Activated naive CD4-positive, alpha-beta T cell treated with anti-CD3 and anti-CD28 coated beads for 36 hours (primary cell): ENCODE measurements around the gene LIMCH1. TPM values are rescaled to one million over a fixed set of nuclear protein-coding genes. Genes with fewer than 3 reads are reported as not detected.

Experiments
- CTCF ChIA-PET: fragments of 350-600 bp; sonication (Branson Sonifier 250); formaldehyde crosslinking; loops from one replicate; lab custom pipeline; 2021; ENCODE audit warnings: antibody characterized with exemption; lab: Charles Lee
- DNase-seq: peaks from one replicate; pipeline ENCODE4 v3.0.0-alpha.2; 2020
- H3K27ac Mint-ChIP-seq: one replicate; pipeline ENCODE4 v1.8.0; 2021; ENCODE audit warnings: mild to moderate bottlenecking, mixed read lengths
- H3K27me3 Mint-ChIP-seq: one replicate; pipeline ENCODE4 v1.8.0; 2021; ENCODE audit warnings: low read depth, mixed read lengths
- H3K36me3 Mint-ChIP-seq: one replicate; pipeline ENCODE4 v1.8.0; 2021; ENCODE audit warnings: low read depth, mixed read lengths
- H3K4me1 Mint-ChIP-seq: one replicate; pipeline ENCODE4 v1.8.0; 2021; ENCODE audit warnings: low read depth, mixed read lengths
- H3K4me3 Mint-ChIP-seq: one replicate; pipeline ENCODE4 v1.8.0; 2021; ENCODE audit warnings: mild to moderate bottlenecking, moderate library complexity, mixed read lengths
- H3K9me3 Mint-ChIP-seq: one replicate; pipeline ENCODE4 v1.8.0; 2021; ENCODE audit warnings: mixed read lengths
- intact Hi-C: fragments of 100-400 bp; cut with micrococcal nuclease; formaldehyde crosslinking; loops from one replicate; pipeline ENCODE4 v1.15.1; 2023
- total RNA-seq, 2 experiments: library from RNA; stranded (reverse); gene quantifications; one replicate each; pipeline ENCODE4 v1.2.3, GENCODE V29; 2021

LIMCH1 gene
- total RNA-seq, 2 experiments from 2014 or later = not detected

GRCh38 chr4:41602113-41602512 lies 64.2 kb downstream of the LIMCH1 start:
- Mint-ChIP-seq H3K9me3 (no peaks in the 10 kb centered on the region), H3K4me1 (no peaks in the 10 kb centered on the region), H3K36me3 (no peaks in the 10 kb centered on the region), H3K27ac (no peak overlapping the region), H3K4me3 (no peak overlapping the region), H3K27me3 (no peaks in the 10 kb centered on the region)
- intact Hi-C loops = no loop called here
- DNase-seq = no peak
- CTCF ChIA-PET = no interaction called here

- intact Hi-C loops = no loop called here
- Mint-ChIP-seq H3K9me3 (no peaks in the 10 kb centered on the region), H3K27ac (no peak overlapping the region), H3K4me3 (no peak overlapping the region), H3K27me3 (no peaks in the 10 kb centered on the region), H3K36me3 (no peaks in the 10 kb centered on the region), H3K4me1 (no peaks in the 10 kb centered on the region)
- CTCF ChIA-PET = no interaction called here
- DNase-seq = no peak
Measured at GRCh38 chr4:41602886-41603498, 65.0 kb downstream of the LIMCH1 start.

GRCh38 chr4:41609851-41610250 lies 71.9 kb downstream of the LIMCH1 start:
- H3K9me3 Mint-ChIP-seq = no peaks in the 10 kb centered on the region
- CTCF ChIA-PET = interaction anchor here (1.4 kb wide), 1 partner anchor 81 kb away, joined by 3 read pairs; no protein-coding TSS in a partner anchor
- DNase-seq = no peak
- no peaks in the 10 kb centered on the region for H3K4me1 Mint-ChIP-seq
- no peaks in the 10 kb centered on the region for H3K36me3 Mint-ChIP-seq
- H3K4me3 Mint-ChIP-seq = no peak overlapping the region
- H3K27ac Mint-ChIP-seq = no peak overlapping the region
- H3K27me3 Mint-ChIP-seq = peaks cover 2% of the 10 kb centered on the region
- intact Hi-C loops = no loop called here

- Mint-ChIP-seq H3K4me1 (no peaks in the 10 kb centered on the region), H3K27me3 (peaks cover 2% of the 10 kb centered on the region), H3K4me3 (no peak overlapping the region), H3K27ac (no peak overlapping the region), H3K9me3 (no peaks in the 10 kb centered on the region), H3K36me3 (no peaks in the 10 kb centered on the region)
- intact Hi-C loops = no loop called here
- no peak for DNase-seq
- CTCF ChIA-PET = interaction anchor here (1.4 kb wide), 1 partner anchor 80 kb away, joined by 3 read pairs; no protein-coding TSS in a partner anchor
Measured at GRCh38 chr4:41610474-41610873, 72.5 kb downstream of the LIMCH1 start.

- intact Hi-C loops = no loop called here
- Mint-ChIP-seq H3K4me1 (no peaks in the 10 kb centered on the region), H3K36me3 (no peaks in the 10 kb centered on the region), H3K9me3 (no peaks in the 10 kb centered on the region), H3K27me3 (peaks cover 2% of the 10 kb centered on the region), H3K4me3 (no peak overlapping the region), H3K27ac (no peak overlapping the region)
- CTCF ChIA-PET = interaction anchor here (0.5 to 0.7 kb wide), 3 partner anchors 20 to 686 kb away, joined by 3 to 4 read pairs (median 3); no protein-coding TSS in a partner anchor
- no peak for DNase-seq
Measured at GRCh38 chr4:41611124-41611838, 73.3 kb downstream of the LIMCH1 start.

- intact Hi-C loops = no loop called here
- Mint-ChIP-seq H3K9me3 (no peaks in the 10 kb centered on the region), H3K4me1 (no peaks in the 10 kb centered on the region), H3K4me3 (no peak overlapping the region), H3K27me3 (peaks cover 2% of the 10 kb centered on the region), H3K36me3 (no peaks in the 10 kb centered on the region), H3K27ac (no peak overlapping the region)
- DNase-seq = no peak
- CTCF ChIA-PET = interaction anchor here (0.5 to 0.7 kb wide), 3 partner anchors 21 to 687 kb away, joined by 3 to 4 read pairs (median 3); no protein-coding TSS in a partner anchor
Measured at GRCh38 chr4:41611881-41612871, 74.2 kb downstream of the LIMCH1 start.

- H3K27ac Mint-ChIP-seq = no peak overlapping the region
- CTCF ChIA-PET = interaction anchor here (0.5 kb wide), 1 partner anchor 635 kb away, joined by 3 read pairs; no protein-coding TSS in a partner anchor
- no peaks in the 10 kb centered on the region for H3K36me3 Mint-ChIP-seq
- intact Hi-C loops = no loop called here
- DNase-seq = no peak
- peaks cover 2% of the 10 kb centered on the region for H3K27me3 Mint-ChIP-seq
- no peaks in the 10 kb centered on the region for H3K4me1 Mint-ChIP-seq
- no peaks in the 10 kb centered on the region for H3K9me3 Mint-ChIP-seq
- no peak overlapping the region for H3K4me3 Mint-ChIP-seq
Measured at GRCh38 chr4:41613386-41613785, 75.4 kb downstream of the LIMCH1 start.

- Mint-ChIP-seq H3K4me1 (no peaks in the 10 kb centered on the region), H3K9me3 (no peaks in the 10 kb centered on the region), H3K36me3 (no peaks in the 10 kb centered on the region), H3K27me3 (peaks cover 2% of the 10 kb centered on the region), H3K27ac (no peak overlapping the region), H3K4me3 (no peak overlapping the region)
- intact Hi-C loops = no loop called here
- CTCF ChIA-PET = interaction anchor here (0.5 kb wide), 1 partner anchor 635 kb away, joined by 3 read pairs; no protein-coding TSS in a partner anchor
- no peak for DNase-seq
Measured at GRCh38 chr4:41613821-41614220, 75.9 kb downstream of the LIMCH1 start.

- Mint-ChIP-seq H3K4me3 (no peak overlapping the region), H3K4me1 (no peaks in the 10 kb centered on the region), H3K27me3 (peaks cover 2% of the 10 kb centered on the region), H3K9me3 (no peaks in the 10 kb centered on the region), H3K36me3 (no peaks in the 10 kb centered on the region), H3K27ac (no peak overlapping the region)
- DNase-seq = no peak
- CTCF ChIA-PET = no interaction called here
- intact Hi-C loops = no loop called here
Measured at GRCh38 chr4:41614519-41614918, 76.6 kb downstream of the LIMCH1 start.

- H3K4me3 Mint-ChIP-seq = no peak overlapping the region
- H3K4me1 Mint-ChIP-seq = no peaks in the 10 kb centered on the region
- H3K27ac Mint-ChIP-seq = no peak overlapping the region
- CTCF ChIA-PET = no interaction called here
- intact Hi-C loops = no loop called here
- no peak for DNase-seq
- no peaks in the 10 kb centered on the region for H3K9me3 Mint-ChIP-seq
- H3K27me3 Mint-ChIP-seq = no peaks in the 10 kb centered on the region
- no peaks in the 10 kb centered on the region for H3K36me3 Mint-ChIP-seq
Measured at GRCh38 chr4:41619161-41619560, 81.2 kb downstream of the LIMCH1 start.

GRCh38 chr4:41620594-41621256 lies 82.8 kb downstream of the LIMCH1 start:
- H3K9me3 Mint-ChIP-seq = no peaks in the 10 kb centered on the region
- no peak overlapping the region for H3K4me3 Mint-ChIP-seq
- no peak for DNase-seq
- peaks cover 6% of the 10 kb centered on the region for H3K27me3 Mint-ChIP-seq
- H3K4me1 Mint-ChIP-seq = no peaks in the 10 kb centered on the region
- no peak overlapping the region for H3K27ac Mint-ChIP-seq
- CTCF ChIA-PET = interaction anchor here (0.6 kb wide), 1 partner anchor 594 kb away, joined by 3 read pairs; no protein-coding TSS in a partner anchor
- H3K36me3 Mint-ChIP-seq = no peaks in the 10 kb centered on the region
- intact Hi-C loops = no loop called here
